Gastrocnemius medialis (tissue), 4 donors: ENCODE data around the gene PRUNE2.

Experiments used
- POLR2A ChIP-seq, 2 donors: fragments of 450-650 bp; IDR thresholded peaks; one replicate each; pipeline ENCODE4 v1.6.1; 2017; ENCODE audit warnings: antibody characterized with exemption in 2 of 2, mild to moderate bottlenecking in 2 of 2, moderate library complexity in 2 of 2
- TF ChIP-seq, protein P1 (sequence below), 5 experiments: fragments of 450-650 bp in 3 of 5; fragments of 200-600 bp in 2 of 5; sonication (generic) in 2 of 5; IDR thresholded peaks in 4 of 5; conservative IDR thresholded peaks in 1 of 5; 1 replicate in 4 of 5; 2 replicates in 1 of 5; pipeline ENCODE4 v1.5.1; 2016 to 2019; ENCODE audit warnings: antibody characterized with exemption in 5 of 5, mild to moderate bottlenecking in 3 of 5, moderate library complexity in 3 of 5

DNA sequence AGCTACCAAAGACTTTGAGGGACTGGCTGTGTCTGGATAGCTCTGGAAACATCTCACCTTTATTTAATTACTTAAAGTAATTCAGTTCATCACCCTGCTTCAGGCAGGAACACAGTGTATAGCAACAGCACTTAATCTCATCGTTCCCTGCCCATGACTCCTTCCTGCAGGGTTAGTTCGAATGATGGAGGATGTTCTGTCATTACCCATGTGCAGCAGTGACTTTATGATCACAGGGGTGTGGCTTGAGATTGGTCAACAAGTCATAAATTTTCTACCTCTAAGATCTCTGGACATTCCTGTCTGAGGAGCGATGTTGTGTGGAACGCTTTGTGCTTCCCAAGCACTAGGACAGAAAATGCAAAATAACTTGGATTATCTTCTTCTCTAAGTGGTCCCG is 37.1 kb upstream of the PRUNE2 start:
- TF ChIP-seq, protein P1, sequence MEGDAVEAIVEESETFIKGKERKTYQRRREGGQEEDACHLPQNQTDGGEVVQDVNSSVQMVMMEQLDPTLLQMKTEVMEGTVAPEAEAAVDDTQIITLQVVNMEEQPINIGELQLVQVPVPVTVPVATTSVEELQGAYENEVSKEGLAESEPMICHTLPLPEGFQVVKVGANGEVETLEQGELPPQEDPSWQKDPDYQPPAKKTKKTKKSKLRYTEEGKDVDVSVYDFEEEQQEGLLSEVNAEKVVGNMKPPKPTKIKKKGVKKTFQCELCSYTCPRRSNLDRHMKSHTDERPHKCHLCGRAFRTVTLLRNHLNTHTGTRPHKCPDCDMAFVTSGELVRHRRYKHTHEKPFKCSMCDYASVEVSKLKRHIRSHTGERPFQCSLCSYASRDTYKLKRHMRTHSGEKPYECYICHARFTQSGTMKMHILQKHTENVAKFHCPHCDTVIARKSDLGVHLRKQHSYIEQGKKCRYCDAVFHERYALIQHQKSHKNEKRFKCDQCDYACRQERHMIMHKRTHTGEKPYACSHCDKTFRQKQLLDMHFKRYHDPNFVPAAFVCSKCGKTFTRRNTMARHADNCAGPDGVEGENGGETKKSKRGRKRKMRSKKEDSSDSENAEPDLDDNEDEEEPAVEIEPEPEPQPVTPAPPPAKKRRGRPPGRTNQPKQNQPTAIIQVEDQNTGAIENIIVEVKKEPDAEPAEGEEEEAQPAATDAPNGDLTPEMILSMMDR (IDR thresholded peaks at IDR 0.05 in 4 of 5, conservative IDR thresholded peaks at IDR 0.05 in 1 of 5), result no peak
- no peak for TF ChIP-seq POLR2A (IDR thresholded peaks at IDR 0.05)
